ENCODE measurements around the gene DOC2A.
"Not testable (repeated sequence)": the region's sequence is repeated elsewhere in the genome, so short reads cannot be mapped to it uniquely, and the experiment has no call there.

Gene DOC2A

DNA sequence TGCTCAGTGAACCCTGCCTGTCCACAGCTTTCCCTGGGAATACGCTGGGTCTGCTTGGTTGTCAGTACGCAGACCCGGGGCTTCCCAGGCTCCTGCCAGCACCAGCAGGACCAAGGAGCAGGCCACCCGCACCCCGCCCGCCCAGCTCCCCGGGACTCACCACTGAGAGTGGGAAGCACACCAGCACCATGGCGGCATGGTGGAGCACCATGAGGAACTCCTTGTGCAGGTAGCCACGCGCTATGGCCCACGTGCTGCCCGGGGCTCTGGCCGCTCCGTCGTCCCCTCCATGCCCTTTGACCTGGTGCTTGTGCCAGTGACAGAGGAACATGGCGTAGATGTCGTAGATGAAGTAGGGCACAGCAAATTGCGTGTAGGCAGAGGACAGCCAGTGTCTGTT lies 15.6 kb upstream of the DOC2A start:
- no peak for DNase-seq

DNA sequence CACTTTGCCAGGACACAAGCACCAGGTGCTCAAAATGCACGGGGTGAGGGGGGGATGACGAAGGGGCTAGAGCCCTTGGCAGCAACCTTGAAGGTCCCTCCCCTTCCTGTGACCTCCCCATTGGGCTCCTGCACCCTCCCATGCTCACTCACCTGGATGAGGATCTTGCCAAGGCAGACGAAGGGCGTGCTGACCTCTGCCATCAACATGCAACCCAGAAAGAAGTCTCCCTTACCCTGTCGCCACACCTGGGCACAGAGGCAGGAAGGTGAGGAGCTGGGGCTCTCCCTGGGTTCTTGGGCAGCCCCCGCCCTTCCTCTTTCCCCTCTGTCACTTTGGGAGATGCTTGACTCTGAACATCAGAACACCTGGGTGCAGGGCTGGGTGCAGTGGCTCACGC lies 14.7 kb upstream of the DOC2A start:
- no peak for DNase-seq

DNA sequence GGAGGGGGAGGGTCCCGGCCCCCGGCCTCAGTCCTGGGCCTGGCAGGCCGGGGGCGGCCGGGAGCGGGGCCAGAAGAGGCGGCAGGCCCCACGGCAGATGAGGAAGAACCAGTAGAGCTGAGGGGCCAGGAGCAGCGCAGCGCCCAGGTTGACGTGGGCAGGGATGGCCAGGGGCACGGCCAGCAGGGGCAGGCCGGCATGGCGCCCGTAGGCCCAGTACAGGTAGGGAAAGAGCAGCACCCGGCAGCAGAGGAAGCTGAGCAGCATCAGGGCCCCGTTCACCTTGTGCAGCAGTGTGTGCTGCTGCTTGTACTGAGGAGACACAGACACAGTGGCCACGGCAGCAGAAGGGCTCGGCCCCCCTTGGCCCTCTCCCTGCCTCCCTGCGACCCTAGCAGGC lies 14.3 kb upstream of the DOC2A start:
- DNase-seq, result no peak

DNA sequence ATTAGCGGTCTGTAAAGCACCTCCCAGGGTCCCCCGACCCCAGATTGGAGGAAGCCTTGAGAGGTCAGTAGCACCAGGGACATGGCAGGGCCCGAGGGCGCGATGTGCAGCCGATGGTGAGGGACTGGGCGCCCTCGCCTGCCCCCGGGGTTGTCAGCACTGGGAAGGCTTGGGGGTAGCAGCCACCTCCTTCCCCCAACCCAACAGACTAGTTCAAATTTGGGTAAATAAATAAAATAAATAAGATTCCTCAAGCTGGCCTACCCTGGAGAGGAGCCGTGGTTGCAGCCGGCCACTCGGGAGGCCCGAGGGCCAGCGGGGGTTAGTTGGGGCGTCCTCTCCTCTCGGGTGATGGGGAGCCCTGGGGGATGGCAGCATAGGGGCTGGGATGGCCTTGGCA lies 13.6 kb upstream of the DOC2A start:
- DNase-seq, result no peak

DNA sequence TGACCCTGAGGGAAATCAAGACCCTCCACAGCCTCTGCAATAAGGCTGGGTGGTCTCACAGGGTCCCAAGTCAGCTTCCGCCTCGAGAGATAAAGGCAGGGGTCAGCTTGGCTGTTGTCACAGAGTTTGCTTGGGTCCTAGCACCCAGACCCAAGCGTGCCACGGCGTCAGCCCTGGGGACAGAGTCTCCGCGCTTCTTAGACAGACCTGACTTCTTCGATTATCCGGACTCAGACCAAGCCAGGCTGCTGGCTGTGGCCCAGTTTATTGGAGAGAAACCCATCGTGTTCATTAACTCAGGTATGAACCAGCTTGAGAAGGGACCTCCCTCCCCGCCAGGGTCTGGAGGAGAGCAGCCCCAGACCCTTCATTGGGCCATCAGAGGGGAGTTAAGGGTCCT lies 12.8 kb upstream of the DOC2A start:
- DNase-seq, result no peak

DNA sequence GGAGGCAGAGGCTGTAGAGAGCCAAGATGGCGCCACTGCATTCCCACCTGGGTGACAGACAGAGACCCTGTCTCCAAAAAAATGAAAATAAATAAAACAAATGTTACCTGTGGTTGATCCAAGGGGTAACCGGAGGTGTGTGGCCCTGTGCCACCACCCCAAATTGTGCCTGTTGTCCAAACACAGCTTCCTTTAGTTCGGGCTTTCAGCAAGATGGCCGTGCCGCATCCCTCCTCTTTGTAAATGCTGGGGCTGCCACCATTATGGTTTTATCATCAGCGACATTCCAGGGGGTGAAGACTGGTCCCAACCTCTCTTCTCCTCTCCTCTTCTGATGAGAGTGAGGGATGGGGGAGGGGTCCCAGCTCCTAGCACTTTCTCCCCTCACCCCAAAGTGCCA lies 12.1 kb upstream of the DOC2A start, which contains the start of gene C16orf92:
Gene C16orf92, plus strand, starts transcription at position 312 of the 400 bp plus-strand sequence. CDS start 143 bp downstream, outside the sequence.
- no peak for DNase-seq

DNA sequence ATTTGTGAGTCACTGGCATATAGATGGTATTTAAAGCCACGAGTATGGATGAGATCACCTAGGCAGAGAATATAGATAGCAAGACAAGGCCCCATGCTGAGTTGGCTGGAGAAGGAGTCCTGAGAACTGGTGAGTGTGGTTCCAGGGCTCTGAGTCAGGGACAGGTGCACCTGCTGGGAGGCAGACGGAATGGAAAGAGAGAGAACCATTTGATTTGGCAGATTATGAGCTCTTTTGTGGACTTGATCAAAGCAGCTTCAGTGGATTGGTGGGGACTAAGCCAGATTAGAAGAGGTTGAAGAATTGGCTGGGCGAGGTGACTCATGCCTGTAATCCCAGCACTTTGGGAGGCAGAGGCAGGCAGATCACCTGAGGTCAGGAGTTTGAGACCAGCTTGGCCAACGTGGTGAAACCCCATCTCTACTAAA lies 7.9 kb upstream of the DOC2A start:
- DNase-seq, result no peak

DNA sequence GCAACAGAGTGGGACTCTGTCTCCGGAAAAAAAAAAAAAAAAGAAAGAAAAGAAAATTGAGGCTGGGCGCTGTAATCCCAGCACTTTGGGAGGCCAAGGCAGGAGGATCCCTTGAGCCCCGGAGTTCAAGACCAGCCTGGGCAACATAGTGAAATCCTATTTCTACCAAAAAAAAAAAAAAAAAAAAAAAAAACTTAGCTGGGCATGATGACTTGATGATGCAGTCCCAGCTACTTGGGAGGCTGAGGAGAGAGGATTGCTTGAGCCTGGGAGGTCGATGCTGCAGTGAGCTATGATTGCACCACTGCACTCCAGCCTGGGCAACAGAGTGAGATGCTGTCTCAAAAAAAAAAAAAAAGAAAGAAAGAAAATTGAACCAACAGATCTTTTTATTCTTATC lies 7.1 kb upstream of the DOC2A start:
- DNase-seq, result not testable (repeated sequence)

DNA sequence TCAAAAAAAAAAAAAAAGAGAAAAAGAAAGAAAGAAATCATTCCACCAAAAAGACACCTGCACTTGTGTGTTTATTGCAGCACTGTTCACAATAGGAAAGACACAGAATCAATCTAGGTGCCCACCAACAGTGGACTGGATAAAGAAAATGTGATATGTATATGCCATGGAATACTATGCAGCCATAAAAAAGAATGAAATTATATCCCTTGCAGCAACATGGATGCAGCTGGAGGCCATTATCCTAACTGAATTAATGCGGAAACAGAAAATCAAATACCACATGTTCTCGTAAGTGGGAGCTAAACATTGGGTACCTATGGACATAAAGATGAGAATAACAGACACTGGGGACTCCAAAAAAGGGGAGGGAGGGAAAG lies 6.4 kb upstream of the DOC2A start:
- no peak for DNase-seq

DNA sequence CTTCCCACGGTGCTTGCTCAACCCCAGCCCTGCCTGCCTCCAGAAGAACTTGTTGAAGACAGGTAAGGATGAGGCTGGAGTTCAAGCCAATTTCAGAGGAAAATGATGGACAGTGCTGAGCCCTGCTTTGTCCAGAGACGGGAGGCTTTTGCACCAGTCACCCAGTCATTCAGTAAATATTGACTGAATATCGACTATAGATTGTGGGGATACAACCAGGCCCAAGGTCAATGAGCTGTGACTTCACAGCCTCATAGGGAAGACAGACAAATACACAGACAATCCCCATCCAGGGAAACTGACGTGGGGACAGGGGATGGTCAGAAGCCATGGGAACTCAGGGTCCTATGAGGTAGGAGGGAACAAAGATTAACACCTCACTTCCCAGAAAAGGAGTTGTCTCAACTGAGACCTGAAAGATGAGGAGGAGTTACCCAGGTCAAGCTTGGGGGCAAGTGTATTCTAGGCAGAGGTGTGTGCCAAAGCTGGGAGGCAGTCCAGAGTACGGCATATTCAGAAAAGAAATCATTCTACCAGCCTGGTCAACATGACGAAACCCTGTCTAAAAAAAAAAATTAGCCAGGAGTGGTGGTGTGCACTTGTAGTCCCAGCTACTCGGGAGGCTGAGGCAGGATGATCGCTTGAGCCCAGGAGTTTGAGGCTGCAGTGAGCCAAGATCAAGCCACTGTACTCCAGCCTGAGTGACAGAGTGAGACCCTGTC lies 5.9 kb upstream of the DOC2A start:
- no peak for DNase-seq

DNA sequence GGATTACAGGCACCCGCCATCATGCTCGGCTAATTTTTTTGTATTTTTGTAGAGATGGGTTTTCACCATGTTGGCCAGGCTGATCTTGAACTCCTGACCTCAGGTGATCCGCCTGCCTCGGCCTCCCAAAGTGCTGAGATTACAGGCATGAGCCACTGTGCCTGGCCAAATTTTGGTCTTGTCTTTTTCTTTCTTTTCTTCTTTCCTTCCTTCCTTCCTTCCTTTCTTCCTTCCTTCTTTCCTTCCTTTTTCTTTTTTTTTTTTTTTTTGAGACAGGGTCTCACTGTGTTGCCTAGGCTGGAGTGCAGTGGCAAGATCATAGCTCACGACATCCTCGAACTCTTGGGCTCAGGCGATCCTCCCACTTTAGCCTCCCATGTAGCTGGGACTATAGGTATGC lies 4.6 kb upstream of the DOC2A start:
- DNase-seq, result not testable (repeated sequence)

DNA sequence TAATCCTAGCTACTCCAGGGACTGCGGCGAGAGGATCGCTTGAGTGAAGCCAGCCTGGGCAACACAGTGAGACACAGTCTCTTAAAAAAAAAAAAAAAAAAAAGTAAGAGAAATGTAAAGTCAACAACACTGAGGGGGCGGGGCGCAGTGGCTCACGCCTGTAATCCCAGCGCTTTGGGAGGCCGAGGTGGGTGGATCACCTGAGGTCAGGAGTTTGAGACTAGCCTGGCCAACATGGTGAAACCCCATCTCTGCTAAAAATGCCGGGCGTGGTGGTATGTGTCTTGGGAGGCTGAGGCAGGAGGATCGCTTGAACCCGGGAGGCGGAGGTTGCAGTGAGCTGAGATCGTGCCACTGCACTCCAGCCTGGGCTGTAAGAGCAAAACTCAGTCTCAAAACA lies 1.8 kb upstream of the DOC2A start:
- not testable (repeated sequence) for DNase-seq

DNA sequence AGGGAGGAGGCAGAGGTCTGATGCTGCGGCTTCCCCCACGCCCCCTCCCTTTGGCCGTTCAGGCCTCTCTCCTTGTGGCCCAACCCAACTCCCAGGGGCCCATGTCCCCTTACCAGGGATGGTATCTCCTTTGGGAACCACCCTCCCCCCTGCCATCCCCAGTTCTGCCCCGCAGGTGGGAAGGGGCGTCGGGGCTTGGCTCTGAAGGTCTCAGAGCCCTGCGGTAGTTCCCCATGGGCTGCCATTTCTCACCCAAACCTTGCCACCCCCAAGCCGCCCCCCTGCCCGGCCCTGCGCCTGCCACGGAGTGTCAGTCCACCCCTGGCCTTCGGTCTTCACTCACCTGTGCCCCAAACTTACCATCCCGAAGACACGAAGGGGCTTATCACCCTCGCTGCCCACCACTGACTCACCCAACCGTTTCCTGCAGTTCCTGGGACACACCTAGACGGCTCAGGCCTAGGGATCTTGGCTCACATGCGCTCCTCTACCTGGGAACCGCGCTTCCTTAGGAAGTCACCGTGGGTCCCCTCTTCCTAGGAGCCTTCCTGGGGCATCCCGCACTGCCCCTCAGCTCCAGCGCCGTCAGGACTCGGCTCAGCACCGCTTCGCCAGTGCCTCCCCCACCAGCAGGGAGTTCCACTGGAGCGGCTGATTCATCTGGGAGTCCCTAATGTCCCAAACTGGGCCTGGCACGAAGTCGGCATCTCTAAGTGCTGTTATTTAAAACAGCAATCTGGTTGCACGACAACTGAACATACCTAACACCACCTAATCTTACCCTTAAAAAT lies 1.1 kb upstream of the DOC2A start:
- DNase-seq, result no peak

DNA sequence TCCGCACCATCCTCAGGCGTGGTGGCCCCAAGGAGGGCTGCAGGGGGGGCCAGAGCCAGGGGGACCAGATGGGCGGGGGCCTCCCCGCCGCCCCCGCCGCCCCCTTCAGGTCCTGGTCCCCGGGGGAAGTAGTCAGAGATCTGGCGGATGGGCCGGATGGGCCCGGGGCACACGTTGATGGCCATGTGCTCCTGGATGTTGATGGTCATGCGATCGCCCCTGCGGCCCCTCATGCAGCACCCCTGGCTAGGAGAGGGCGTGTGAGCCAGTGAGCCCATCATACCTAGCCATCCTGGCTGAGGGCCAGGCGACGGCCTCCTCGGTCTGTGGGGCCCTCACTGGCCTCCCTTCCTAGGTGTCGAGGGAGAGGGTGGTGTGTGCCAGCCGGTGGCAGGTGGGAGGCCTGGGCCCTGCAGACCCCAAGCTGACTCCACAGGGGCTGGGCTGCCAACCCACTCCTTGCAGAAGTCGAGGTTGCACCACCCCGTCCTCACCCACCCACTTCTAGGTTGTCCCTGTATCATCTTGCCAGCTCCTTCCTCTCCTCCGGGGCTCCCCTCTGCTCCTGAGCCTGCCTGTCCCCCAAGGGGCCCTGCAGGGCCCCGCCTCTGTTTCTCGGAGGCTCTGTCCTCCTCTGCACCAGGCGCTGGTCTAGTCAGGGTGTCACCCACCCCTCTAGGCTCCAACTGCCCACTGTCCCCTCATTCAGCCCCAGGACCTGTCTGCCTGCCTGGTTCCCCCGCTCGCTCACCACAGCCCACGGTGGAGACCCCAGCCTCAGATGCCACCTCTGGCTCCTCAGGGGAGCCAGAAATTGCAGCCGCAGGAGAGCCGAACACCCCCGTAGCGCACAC lies 610 bp downstream of the DOC2A start:
- DNase-seq, result no peak

DNA sequence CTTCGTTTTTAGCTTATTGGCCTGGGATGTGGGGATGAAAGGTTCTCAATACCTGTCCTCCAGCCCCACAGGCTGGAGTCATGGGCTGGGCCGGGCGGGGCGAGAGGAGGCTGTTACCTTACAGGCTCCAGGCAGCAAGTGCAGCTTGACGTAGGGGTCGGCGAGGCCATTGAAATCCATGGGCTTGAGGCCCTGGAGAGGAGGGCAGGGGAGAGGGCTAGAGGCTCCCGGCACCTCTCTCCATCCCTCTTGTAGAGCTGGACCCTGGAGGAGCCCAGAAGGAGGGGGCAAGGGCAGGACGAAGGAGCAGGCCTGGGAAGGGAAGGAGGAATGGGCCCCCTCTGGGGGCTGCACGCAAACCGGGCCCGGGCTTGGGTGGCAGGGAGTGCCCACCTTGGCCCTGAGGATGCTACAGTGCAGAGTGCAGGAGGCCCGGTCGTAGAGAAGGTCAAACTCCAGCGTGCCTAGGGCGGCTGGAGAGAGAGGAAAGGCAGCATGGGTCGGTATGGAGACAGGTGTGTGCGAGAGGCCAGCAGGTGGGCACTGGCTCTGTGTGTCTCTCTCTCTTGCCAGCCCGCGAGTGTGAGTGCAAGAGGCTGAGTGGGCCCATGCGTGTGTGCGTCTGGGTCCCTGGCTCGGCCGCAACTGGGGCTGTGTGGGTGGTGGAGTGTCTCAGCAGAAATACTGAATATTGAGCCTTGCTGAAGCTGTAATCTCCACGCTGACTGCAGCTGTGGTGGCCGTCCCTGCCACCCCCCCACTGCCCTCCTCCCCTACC lies 1.6 kb downstream of the DOC2A start:
- no peak for DNase-seq

DNA sequence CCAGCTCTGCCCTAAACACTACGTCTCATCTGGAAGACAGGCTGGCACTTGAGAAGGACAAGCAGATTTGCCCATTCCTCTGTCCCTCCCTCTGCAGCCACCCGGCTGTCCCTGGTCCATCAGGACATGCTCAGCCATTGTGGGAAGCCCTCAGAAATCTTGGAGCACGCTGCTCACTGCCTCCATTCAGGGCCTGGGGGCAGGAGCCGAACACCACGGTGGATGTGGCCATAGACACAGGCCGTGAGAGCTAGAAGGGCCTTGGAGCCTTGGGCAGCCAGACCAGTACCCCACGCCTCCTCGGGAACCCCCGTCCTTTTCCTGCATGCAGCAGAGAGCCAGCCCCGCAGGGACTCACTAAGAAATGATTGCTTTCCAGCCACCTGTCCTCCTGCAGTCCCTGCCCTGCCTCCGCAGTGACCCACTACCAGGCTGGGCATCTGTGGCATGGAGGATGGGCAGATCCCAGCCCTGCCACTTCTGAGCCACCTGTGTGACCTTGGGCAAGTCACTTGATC lies 3.4 kb downstream of the DOC2A start:
- no peak for DNase-seq

DNA sequence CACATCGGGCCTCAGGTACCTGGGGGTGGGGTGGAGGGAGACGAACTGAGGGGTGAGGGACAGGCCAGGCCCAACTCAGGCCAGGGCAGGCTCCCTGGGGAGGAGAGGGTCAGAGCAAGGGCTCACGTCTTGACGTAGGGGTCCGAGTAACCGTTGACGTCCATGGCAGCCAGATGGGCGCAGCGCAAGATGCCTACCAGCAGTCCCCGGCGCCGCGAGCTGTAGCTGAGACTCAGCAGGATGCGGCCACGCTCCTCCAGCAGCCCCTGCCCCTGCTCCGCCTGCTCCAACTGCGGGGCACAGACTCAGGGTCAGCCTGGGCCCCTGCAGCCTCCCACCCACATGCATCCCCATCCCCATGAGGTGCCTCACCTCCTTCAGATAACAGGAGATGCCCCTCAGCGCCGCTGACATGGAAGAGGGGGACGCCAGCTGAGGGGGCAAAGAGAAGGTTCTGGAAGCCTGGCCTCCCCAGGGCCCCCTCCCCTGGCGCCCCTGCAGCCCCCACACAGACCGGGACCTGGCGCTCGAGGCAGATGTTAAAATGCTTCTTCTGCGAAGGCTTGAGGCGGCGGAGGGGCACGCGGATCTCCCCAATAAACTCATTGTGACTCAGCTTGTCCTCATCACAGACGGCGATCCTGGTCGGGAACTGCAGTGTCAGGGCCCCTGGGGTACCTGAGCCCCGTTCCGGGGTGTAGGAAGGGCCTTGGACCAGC lies 4.0 kb downstream of the DOC2A start:
- no peak for DNase-seq

DNA sequence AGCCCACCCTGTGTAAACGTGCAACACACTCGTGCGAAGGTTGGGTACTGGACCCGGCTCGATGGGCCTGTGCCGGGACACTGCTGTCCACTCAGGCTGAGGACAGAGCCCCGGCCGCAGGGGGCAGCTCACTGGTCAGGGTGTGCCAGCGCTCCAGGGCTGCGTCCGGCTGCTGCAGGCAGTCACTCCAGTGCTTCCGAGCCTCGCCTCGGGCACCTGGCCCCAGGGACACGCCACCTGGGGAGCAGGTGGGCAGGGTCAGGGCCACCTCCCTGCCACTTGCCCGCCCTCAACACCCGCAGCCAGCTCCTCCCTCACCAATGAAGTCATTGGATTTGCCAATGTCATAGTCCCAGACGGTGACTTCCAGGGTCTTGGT lies 4.7 kb downstream of the DOC2A start:
- DNase-seq, result no peak

DNA sequence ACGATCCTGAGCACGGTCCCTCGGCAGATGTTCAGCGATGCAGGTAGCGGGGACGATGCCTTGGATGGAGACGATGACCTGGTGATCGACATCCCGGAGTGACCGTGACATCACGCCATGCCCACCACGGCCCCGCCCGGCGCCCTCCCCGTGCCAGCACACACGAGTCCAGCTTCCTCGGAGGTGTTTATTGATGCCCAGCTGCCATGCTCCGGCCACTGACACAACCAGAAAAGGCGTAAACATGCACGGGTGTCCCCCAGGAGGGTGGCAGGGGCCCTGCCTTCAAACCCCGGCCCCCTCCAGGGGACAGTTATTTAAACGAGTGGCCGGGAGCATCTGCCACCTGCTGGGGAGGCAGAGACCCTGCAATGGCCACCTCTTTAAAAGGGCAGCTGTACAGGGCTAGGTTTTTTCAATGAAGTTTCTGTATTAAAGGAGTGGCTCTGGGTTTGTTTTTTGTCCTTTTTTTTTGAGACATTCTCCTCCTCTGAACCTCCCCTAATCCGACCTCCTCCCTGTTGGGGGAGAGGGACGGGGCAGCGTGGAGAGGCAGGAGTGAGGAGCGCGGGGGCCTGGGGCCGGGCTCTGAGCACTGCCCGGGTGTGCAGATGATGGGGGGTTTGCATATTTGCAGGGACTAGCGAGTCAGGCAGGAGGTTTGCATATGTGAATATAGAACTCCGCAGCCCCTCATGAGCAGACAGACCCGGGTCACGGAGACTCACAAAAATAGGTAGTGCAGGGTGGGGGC lies 5.3 kb downstream of the DOC2A start:
- peak; percentile 55 for DNase-seq

DNA sequence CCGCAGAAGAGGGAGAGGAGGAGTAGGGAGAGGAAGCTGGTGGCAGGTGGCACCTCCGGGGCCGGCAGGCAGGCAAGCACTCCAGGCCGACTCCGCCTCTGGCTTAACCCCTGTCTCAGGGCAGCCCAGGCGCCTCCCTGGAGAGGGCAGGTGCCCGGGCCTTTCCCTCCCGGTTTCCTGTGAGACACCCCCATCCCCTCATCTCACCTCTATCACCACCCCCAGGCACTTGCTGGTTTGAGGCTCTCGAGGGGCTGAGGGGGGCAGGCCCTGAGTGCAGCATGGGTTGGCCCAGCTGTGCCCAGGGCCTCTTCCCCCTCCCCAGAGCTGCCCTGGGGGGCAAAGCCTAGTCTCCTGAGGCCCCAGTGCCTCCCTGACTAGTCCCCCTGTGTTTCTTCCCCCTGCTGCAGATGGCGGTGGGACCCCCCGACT lies 6.0 kb downstream of the DOC2A start:
- DNase-seq, result no peak

DNA sequence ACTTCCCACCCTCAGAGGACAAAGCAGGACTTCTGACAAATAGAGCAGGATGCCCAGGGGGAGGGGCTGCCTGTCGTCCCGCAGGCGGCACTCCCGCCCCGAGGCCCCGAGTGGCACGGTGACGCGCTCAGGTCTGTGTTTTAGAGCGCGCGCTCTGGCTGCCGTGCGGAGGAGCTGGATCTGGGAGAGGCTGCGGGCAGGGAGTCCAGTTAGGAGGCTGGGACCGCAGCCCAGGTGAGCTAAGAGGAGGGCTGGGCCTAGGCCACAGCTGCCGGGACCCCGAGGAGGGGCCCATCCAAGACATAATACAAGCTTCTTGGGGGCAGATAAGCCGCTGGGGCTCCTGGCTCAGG lies 6.4 kb downstream of the DOC2A start:
- DNase-seq, result no peak
